ENCODE results near the gene CLCF1. TPM values are rescaled to one million over a fixed set of nuclear protein-coding genes. Genes with fewer than 3 reads are reported as not detected.
"Not testable (repeated sequence)": the region's sequence is repeated elsewhere in the genome, so short reads cannot be mapped to it uniquely, and the experiment has no call there.

CLCF1 gene
- total RNA-seq, 4 donors from 2014 or later = 6.1 to 21.7 (median 9.4) TPM

DNA sequence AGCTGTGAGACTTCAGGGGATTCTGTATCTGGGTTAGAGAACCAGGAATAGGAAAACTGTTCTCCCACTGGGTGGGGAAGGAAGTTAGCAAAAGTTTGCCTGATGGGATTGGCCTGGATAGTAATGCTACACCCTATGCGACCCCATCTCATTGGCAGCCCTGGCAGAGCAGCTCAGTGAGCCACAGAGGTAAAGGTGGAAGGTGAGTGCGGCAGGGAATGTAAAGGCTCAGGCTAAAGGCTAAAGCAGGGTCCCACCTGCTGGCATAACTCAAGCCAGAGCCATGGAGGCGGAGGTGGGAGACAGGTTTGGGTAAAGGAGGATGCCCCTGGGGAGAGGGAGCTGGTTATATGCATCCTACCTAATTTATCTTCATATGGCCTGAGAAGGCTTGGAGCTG, 51.3 kb downstream of the CLCF1 start:
- Histone ChIP-seq H3K27me3 (no peaks in the 10 kb centered on the region), H3K9me3 (no peaks in the 10 kb centered on the region), H3K4me1 (peaks cover 0 to 27% (median 10%) of the 10 kb centered on the region in 3 donors), H3K36me3 (peaks cover 0 to 23% of the 10 kb centered on the region in 2 donors), H3K4me3 (no peak overlapping the region), H3K27ac (no peak overlapping the region)
- WGBS, 2 donors (ENCODE audit: low coverage in 1 of 2) = 100% methylated on average over 1 of the region's 3 CpGs; no CpG with 5 or more reads in 1 of the 2 donors
- no peak for TF ChIP-seq POLR2AphosphoS5 (IDR thresholded peaks at IDR 0.05)
- no peak for TF ChIP-seq EP300 (IDR thresholded peaks at IDR 0.05)
- no peak for TF ChIP-seq POLR2A (IDR thresholded peaks at IDR 0.05)
- TF ChIP-seq CTCF (IDR thresholded peaks at IDR 0.05) = no peak
- no peak for ATAC-seq

- Histone ChIP-seq H3K4me1 (peaks cover 0 to 34% (median 10%) of the 10 kb centered on the region in 3 donors), H3K36me3 (peaks cover 0 to 23% of the 10 kb centered on the region in 2 donors), H3K9me3 (no peaks in the 10 kb centered on the region), H3K27ac (no peak overlapping the region), H3K4me3 (no peak overlapping the region), H3K27me3 (no peaks in the 10 kb centered on the region)
- 81 to 86% methylated on average over 6 of the region's 6 CpGs for WGBS, 2 donors (ENCODE audit: low coverage in 1 of 2)
- TF ChIP-seq CTCF (IDR thresholded peaks at IDR 0.05) (no peak), EP300 (IDR thresholded peaks at IDR 0.05) (no peak), POLR2AphosphoS5 (IDR thresholded peaks at IDR 0.05) (no peak), POLR2A (IDR thresholded peaks at IDR 0.05) (no peak)
- no peak for ATAC-seq
Observed at GRCh38 chr11:67321313-67321871, 52.0 kb downstream of the CLCF1 start.

GRCh38 chr11:67320691-67321090, 52.7 kb downstream of the CLCF1 start:
- ATAC-seq = no peak
- 92 to 100% methylated on average over 1 to 2 of the region's 2 CpGs for WGBS, 2 donors (ENCODE audit: low coverage in 1 of 2)
- Histone ChIP-seq H3K4me3 (no peak overlapping the region), H3K27me3 (no peaks in the 10 kb centered on the region), H3K9me3 (no peaks in the 10 kb centered on the region), H3K36me3 (peaks cover 0 to 23% of the 10 kb centered on the region in 2 donors), H3K4me1 (peaks cover 0 to 36% (median 10%) of the 10 kb centered on the region in 3 donors), H3K27ac (no peak overlapping the region)
- TF ChIP-seq EP300 (IDR thresholded peaks at IDR 0.05) = no peak
- TF ChIP-seq CTCF (IDR thresholded peaks at IDR 0.05) = no peak
- TF ChIP-seq POLR2AphosphoS5 (IDR thresholded peaks at IDR 0.05) = no peak
- no peak for TF ChIP-seq POLR2A (IDR thresholded peaks at IDR 0.05)

GRCh38 chr11:67320011-67320410, 53.4 kb downstream of the CLCF1 start:
- no peak overlapping the region for H3K4me3 ChIP-seq
- no peak overlapping the region for H3K27ac ChIP-seq
- H3K9me3 ChIP-seq = no peaks in the 10 kb centered on the region
- no peaks in the 10 kb centered on the region for H3K27me3 ChIP-seq
- no peak for TF ChIP-seq POLR2AphosphoS5 (IDR thresholded peaks at IDR 0.05)
- no peak for TF ChIP-seq POLR2A (IDR thresholded peaks at IDR 0.05)
- no peak for TF ChIP-seq EP300 (IDR thresholded peaks at IDR 0.05)
- ATAC-seq = no peak
- peaks cover 0 to 23% of the 10 kb centered on the region in 2 donors for H3K36me3 ChIP-seq
- peaks cover 0 to 36% (median 10%) of the 10 kb centered on the region in 3 donors for H3K4me1 ChIP-seq
- WGBS, 2 donors (ENCODE audit: low coverage in 1 of 2) = 55 to 58% methylated on average over 3 of the region's 3 CpGs

GRCh38 chr11:67318876-67319275, 54.5 kb downstream of the CLCF1 start:
- H3K4me1 ChIP-seq = peaks cover 0 to 36% (median 10%) of the 10 kb centered on the region in 3 donors
- WGBS, 2 donors (ENCODE audit: low coverage in 1 of 2) = 91% methylated on average over 6 of the region's 12 CpGs; no CpG with 5 or more reads in 1 of the 2 donors
- not testable (repeated sequence) for H3K27ac ChIP-seq, ATAC-seq, H3K27me3 ChIP-seq, H3K9me3 ChIP-seq
- peaks cover 0 to 23% of the 10 kb centered on the region in 2 donors for H3K36me3 ChIP-seq
- peak overlapping the region in 1 of 2 donors; percentile 73 for H3K4me3 ChIP-seq
